K562 (cell line): ENCODE results near the gene BNC2. TPM values are rescaled to one million over a fixed set of nuclear protein-coding genes. Genes with fewer than 3 reads are reported as not detected.

Experiments used
- ATAC-seq: fragments of 200-7000 bp; cut with Tn5 transposase; 3 replicates; pipeline ENCODE4 v1.9.1; 2020; ENCODE audit warnings: moderate library complexity
- BruUV-seq: library from RNA; stranded (reverse); fragments of 400-500 nt; replicated peaks from 2 replicates; lab custom pipeline; 2021; lab: Mats Ljungman, UMichigan
- CTCF ChIA-PET: fragments of 300-600 bp; formaldehyde crosslinking; extraction: SDS; loops from one replicate; lab custom pipeline; 2021; ENCODE audit warnings: low intra/inter-chr PET ratio; lab: Yijun Ruan, JAX
- POLR2A ChIA-PET: fragments of 300-600, 350-650 bp; sonication (Branson Sonifier 250); formaldehyde crosslinking; extraction: SDS; loops from one replicate; lab custom pipeline; 2021; ENCODE audit warnings: antibody characterized with exemption, inconsistent platforms; lab: Yijun Ruan, JAX
- DNase-seq, 4 experiments: peaks; one replicate each; pipeline versions ENCODE4 v3.0.0 to v3.0.0-alpha.2; 2011 to 2018; ENCODE audit warnings: low spot score in 3 of 4, mixed read lengths in 3 of 4; ENCODE audit errors: extremely low read depth in 1 of 4
- FAIRE-seq: peaks from 2 replicates; lab custom pipeline; 2011; peaks lifted over from hg19 to GRCh38; lab: Jason Lieb, UNC
- H2AFZ ChIP-seq: 2 replicates; pipeline ENCODE4 v1.6.0; 2011; ENCODE audit warnings: low read depth, low read length, control low read depth, inconsistent platforms
- H3K27ac ChIP-seq: fragments of 200-600 bp; 3 replicates; pipeline ENCODE4 v1.8.0; 2011; ENCODE audit warnings: low read depth, mild to moderate bottlenecking, control low read depth, inconsistent platforms, low read length, moderate library complexity, mixed read lengths; ENCODE audit errors: extremely low read depth
- H3K27me3 ChIP-seq, 2 experiments: fragments of 300-600 bp in 1 of 2; 2 replicates in 1 of 2; 3 replicates in 1 of 2; pipeline versions ENCODE4 v1.6.0 to v1.8.0; 2011; ENCODE audit warnings: inconsistent platforms in 2 of 2, low read length in 2 of 2, mild to moderate bottlenecking in 1 of 2, mixed read lengths in 1 of 2, moderate library complexity in 1 of 2; ENCODE audit not compliant: control insufficient read depth in 2 of 2, insufficient read depth in 2 of 2
- H3K36me3 ChIP-seq: fragments of 300-600 bp; 3 replicates; pipeline ENCODE4 v1.8.0; 2011; ENCODE audit warnings: mild to moderate bottlenecking, low read length, inconsistent platforms; ENCODE audit not compliant: control insufficient read depth, insufficient read depth
- H3K4me1 ChIP-seq, 2 experiments: fragments of 200-600 bp in 1 of 2; replicated peaks in 1 of 2; 2 replicates in 1 of 2; 3 replicates in 1 of 2; pipeline versions ENCODE4 v1.5.1 to v1.8.0; 2011; ENCODE audit warnings: inconsistent platforms in 2 of 2, low read length in 2 of 2, mild to moderate bottlenecking in 1 of 2, mixed read lengths in 1 of 2, moderate library complexity in 1 of 2; ENCODE audit not compliant: control insufficient read depth in 2 of 2, insufficient read depth in 2 of 2
- H3K4me2 ChIP-seq: 2 replicates; pipeline ENCODE4 v1.6.1; 2011; ENCODE audit warnings: low read length, control low read depth, inconsistent platforms, mixed read lengths; ENCODE audit not compliant: insufficient read depth
- H3K4me3 ChIP-seq: fragments of 200-600 bp; sonication (generic), shearing (Covaris generic); 2 replicates; pipeline ENCODE4 v1.5.1; 2016; ENCODE audit warnings: control low read depth, inconsistent platforms
- H3K79me2 ChIP-seq: fragments of 200-600 bp; 3 replicates; pipeline ENCODE4 v1.8.0; 2011; ENCODE audit warnings: low read length, inconsistent platforms; ENCODE audit not compliant: control insufficient read depth, insufficient read depth
- H3K9ac ChIP-seq, 2 experiments: 2 replicates each; pipeline versions ENCODE4 v1.6.0 to v1.6.1; 2011; ENCODE audit warnings: low read depth in 2 of 2, low read length in 2 of 2, control low read depth in 1 of 2, inconsistent platforms in 1 of 2, mild to moderate bottlenecking in 1 of 2, mixed read lengths in 1 of 2; ENCODE audit not compliant: insufficient read depth in 1 of 2
- H3K9me1 ChIP-seq: one replicate; pipeline ENCODE4 v1.6.0; 2011; ENCODE audit warnings: inconsistent platforms, mild to moderate bottlenecking, low read length, moderate library complexity; ENCODE audit not compliant: control insufficient read depth, insufficient read depth
- H3K9me3 ChIP-seq: replicated peaks from 2 replicates; pipeline ENCODE4 v1.5.1; 2011; ENCODE audit warnings: low read depth, low read length, inconsistent platforms; ENCODE audit not compliant: control insufficient read depth, insufficient read depth
- H4K20me1 ChIP-seq: replicated peaks from 2 replicates; pipeline ENCODE4 v1.6.1; 2011; ENCODE audit warnings: low read length, inconsistent platforms, mixed read lengths; ENCODE audit not compliant: control insufficient read depth, insufficient read depth
- ADNP ChIP-seq: fragments of 200-800 bp; sonication (Bioruptor generic); IDR thresholded peaks from 2 replicates; pipeline ENCODE4 v1.6.1; 2016; ENCODE audit warnings: missing genetic modification characterization, missing compliant biosample characterization
- KDM1A ChIP-seq, 2 experiments: fragments of 450-650 bp; IDR thresholded peaks; 2 replicates each; pipeline ENCODE4 v1.6.1; 2016; ENCODE audit warnings: mild to moderate bottlenecking in 2 of 2
- MCM2 ChIP-seq: fragments of 450-650 bp; IDR thresholded peaks from 2 replicates; pipeline ENCODE4 v1.6.1; 2017; ENCODE audit warnings: low read depth, mild to moderate bottlenecking
- MCM5 ChIP-seq: fragments of 450-650 bp; IDR thresholded peaks from 2 replicates; pipeline ENCODE4 v1.6.1; 2016; ENCODE audit warnings: low read depth
- MED1 ChIP-seq: sonication (generic); formaldehyde crosslinking; IDR thresholded peaks from 2 replicates; pipeline ENCODE4 v1.8.1; 2023; ENCODE audit warnings: missing genetic modification reagents, borderline replicate concordance
- SMARCE1 ChIP-seq: fragments of 450-650 bp; IDR thresholded peaks from 2 replicates; pipeline ENCODE4 v1.7.1; 2016; ENCODE audit warnings: mild to moderate bottlenecking
- SRF ChIP-seq, 2 experiments: fragments of 250-450, 450-650 bp in 1 of 2; sonication (Bioruptor Pico) in 1 of 2; sonication (generic) in 1 of 2; formaldehyde crosslinking; IDR thresholded peaks; 2 replicates each; pipeline versions ENCODE4 v1.5.0 to v1.5.1; 2020 to 2022; ENCODE audit warnings: mild to moderate bottlenecking in 1 of 2, missing genetic modification reagents in 1 of 2
- THAP7 ChIP-seq: fragments of 250-450 bp; sonication (Bioruptor Pico); IDR thresholded peaks from 2 replicates; pipeline ENCODE4 v1.5.0; 2021
- ZNF77 ChIP-seq: fragments of 250-450 bp; sonication (Bioruptor Pico); IDR thresholded peaks from 2 replicates; pipeline ENCODE4 v1.5.0; 2020
- WGBS: fragments of 100-300 bp; shearing (Covaris generic); methylation state at CpG from one replicate; pipeline ENCODE4 v1.1.6; 2016; ENCODE audit warnings: low coverage, mixed read lengths; ENCODE audit not compliant: insufficient coverage; ENCODE audit errors: missing lambda C conversion rate; 5-methylcytosine and 5-hydroxymethylcytosine counted together
- in situ Hi-C: fragments of 300-500 bp; cut with MboI; formaldehyde crosslinking; loops from 4 replicates; pipeline ENCODE4 v1.15.0; 2018; ENCODE audit warnings: inconsistent platforms, mixed read lengths
- intact Hi-C: fragments of 100-400 bp; cut with micrococcal nuclease; formaldehyde crosslinking; loops from 2 replicates; pipeline ENCODE4 v1.14.2; 2022
- polyA plus RNA-seq, 8 experiments: library from polyadenylated mRNA; depleted of rRNA in 4 of 8; stranded (reverse) in 5 of 8; unstranded in 3 of 8; fragments of >200 nt; fragmentation: Nextera tagmentation in 2 of 8; fragmentation: Illumina TruSeq in 1 of 8; extraction: Ambion mirVana in 2 of 8; extraction: Trizol in 1 of 8; gene quantifications; 2 replicates each; pipeline versions ENCODE4 v1.2.1 to v1.2.3, GENCODE V29; 2011 to 2014; ENCODE audit warnings: inconsistent platforms in 1 of 8, missing spikeins in 1 of 8
- total RNA-seq, 7 experiments: library from RNA; depleted of rRNA in 6 of 7; stranded (reverse); fragments of >200 nt in 6 of 7; fragmentation: Illumina TruSeq in 2 of 7; extraction: Trizol in 2 of 7; gene quantifications; 2 replicates each; pipeline versions ENCODE4 v1.2.1 to v1.2.3, GENCODE V29; 2011 to 2021; ENCODE audit warnings: low replicate concordance in 1 of 7
- TF ChIP-seq, protein P1 (sequence below): fragments of 450-650 bp; IDR thresholded peaks from 2 replicates; pipeline ENCODE4 v1.6.1; 2018; ENCODE audit warnings: mild to moderate bottlenecking, low read depth; ENCODE audit not compliant: partially characterized antibody

BNC2 gene
- total and polyA plus RNA-seq, 9 of the 15 experiments (the other 6 are each of a cell fraction or from before 2014, with no cell fraction given), result not detected

DNA sequence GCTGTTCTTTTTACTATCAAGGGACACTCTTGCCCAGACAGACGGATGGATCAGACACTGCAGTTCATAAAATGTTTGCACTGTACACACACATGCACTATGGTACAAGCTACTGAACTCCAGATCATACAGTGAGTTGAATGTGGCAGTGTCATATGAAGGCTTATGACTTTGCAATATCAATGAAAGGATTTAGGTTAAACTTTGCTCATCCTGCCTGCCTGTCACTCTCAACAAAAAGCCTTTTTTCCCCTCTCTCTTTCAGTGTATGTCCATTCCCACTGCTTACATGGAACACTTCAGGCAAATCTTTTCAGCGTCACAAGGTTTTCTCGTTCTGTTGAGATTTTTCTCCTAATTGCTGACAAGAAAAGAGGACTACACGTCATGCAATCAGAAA, 97.4 kb downstream of the BNC2 start:
- FAIRE-seq (no peak), DNase-seq (no peak), ATAC-seq (no peak)
- no peaks in the 10 kb centered on the region for H3K79me2 ChIP-seq
- H4K20me1 ChIP-seq, result no peaks in the 10 kb centered on the region
- H3K4me3 ChIP-seq, result no peak overlapping the region
- no peaks in the 10 kb centered on the region for H3K36me3 ChIP-seq
- ChIA-PET CTCF (no interaction called here), POLR2A (no interaction called here)
- no peaks in the 10 kb centered on the region for H3K9me1 ChIP-seq
- BruUV-seq, result no TSS peak
- H3K4me1 ChIP-seq, result no peaks in the 10 kb centered on the region
- intact Hi-C loops (no loop called here), in situ Hi-C loops (no loop called here)
- H3K9me3 ChIP-seq, result no peaks in the 10 kb centered on the region
- H3K27me3 ChIP-seq, result no peaks in the 10 kb centered on the region
- no peak overlapping the region for H3K4me2 ChIP-seq
- WGBS, result 0% methylated on average over 4 of the region's 4 CpGs
- no peak overlapping the region for H2AFZ ChIP-seq
- TF ChIP-seq ADNP (tag) (no peak), SRF (CRISPR knock-in tag; IDR thresholded peaks at IDR 0.05) (no peak), SMARCE1 (no peak), KDM1A (IDR thresholded peaks at IDR 0.05) (no peak), MED1 (CRISPR knock-in tag) (no peak), MCM2 (no peak), THAP7 (CRISPR knock-in tag) (no peak), ZNF77 (no peak), MCM5 (no peak)
- TF ChIP-seq, protein P1, sequence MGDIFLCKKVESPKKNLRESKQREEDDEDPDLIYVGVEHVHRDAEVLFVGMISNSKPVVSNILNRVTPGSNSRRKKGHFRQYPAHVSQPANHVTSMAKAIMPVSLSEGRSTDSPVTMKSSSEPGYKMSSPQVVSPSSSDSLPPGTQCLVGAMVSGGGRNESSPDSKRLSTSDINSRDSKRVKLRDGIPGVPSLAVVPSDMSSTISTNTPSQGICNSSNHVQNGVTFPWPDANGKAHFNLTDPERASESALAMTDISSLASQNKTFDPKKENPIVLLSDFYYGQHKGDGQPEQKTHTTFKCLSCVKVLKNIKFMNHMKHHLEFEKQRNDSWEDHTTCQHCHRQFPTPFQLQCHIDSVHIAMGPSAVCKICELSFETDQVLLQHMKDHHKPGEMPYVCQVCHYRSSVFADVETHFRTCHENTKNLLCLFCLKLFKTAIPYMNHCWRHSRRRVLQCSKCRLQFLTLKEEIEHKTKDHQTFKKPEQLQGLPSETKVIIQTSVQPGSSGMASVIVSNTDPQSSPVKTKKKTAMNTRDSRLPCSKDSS, result no peak
- H3K9ac ChIP-seq, result no peak overlapping the region
- H3K27ac ChIP-seq, result no peak overlapping the region
